GM12801 (cell line): Measurements from ENCODE around the gene APBB3.

ENCODE experiments used
- TF ChIP-seq, protein P1 (sequence below): IDR thresholded peaks from one replicate; pipeline ENCODE4 v1.5.1; 2011; ENCODE audit warnings: control low read depth; ENCODE audit not compliant: insufficient read length; ENCODE audit errors: extremely low read depth

APBB3 gene

DNA sequence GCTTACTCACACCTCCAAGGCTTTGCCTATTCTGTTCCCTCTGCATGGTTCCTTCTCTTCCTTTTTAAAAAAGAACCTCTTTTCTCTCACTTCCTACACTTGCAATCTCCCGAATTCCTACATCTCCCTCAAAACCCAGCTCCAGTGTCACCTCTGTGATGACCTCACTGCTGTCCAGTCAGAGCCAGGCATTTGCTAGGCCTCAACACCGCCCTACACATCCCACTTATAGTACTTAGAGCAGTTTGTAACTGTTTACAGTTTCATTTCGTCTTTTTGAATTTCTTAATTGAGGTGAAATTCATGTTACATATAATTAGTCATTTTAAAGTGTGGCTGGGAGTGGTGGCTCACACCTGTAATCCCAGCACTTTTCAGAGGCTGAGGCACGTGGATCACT lies 37.7 kb upstream of the APBB3 start:
- TF ChIP-seq, protein P1, sequence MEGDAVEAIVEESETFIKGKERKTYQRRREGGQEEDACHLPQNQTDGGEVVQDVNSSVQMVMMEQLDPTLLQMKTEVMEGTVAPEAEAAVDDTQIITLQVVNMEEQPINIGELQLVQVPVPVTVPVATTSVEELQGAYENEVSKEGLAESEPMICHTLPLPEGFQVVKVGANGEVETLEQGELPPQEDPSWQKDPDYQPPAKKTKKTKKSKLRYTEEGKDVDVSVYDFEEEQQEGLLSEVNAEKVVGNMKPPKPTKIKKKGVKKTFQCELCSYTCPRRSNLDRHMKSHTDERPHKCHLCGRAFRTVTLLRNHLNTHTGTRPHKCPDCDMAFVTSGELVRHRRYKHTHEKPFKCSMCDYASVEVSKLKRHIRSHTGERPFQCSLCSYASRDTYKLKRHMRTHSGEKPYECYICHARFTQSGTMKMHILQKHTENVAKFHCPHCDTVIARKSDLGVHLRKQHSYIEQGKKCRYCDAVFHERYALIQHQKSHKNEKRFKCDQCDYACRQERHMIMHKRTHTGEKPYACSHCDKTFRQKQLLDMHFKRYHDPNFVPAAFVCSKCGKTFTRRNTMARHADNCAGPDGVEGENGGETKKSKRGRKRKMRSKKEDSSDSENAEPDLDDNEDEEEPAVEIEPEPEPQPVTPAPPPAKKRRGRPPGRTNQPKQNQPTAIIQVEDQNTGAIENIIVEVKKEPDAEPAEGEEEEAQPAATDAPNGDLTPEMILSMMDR: no peak

DNA sequence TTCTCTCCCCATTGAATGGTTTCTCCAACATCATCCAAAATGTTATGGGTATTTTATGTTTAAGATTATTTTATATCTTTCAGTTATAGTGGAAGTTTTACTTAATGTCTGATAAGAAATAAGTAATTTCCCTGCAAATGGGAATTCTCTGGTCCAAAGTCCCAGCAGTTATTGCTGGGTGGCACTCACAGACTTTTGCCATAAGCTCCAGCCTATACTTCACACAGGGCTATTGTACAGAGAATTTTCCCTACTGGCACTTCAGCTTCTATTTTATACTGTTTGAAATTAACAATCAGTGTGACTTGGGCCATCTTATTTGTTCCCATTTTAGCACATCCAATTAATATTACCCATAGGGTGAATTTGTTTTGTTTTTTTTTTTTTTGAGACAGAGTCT lies 35.7 kb upstream of the APBB3 start:
- TF ChIP-seq, protein P1: no peak

DNA sequence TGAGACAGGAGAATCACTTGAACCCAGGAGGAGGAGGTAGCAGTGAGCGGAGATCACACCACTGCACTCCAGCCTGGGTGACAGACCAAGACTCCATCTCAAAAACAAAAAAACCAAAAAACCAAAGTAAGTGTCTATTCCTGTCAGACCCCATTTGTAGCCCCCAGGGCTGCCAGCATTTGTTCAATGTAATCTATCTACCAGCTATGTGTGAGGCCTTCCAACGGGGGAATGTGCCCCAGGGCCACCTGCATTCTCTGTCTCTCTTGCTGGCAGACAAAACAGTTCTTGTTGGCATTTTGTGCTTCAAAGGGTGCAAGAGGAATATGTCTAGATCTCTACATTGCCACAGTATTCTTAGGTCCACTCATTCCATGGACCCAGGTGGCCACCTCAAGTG lies 34.4 kb upstream of the APBB3 start:
- TF ChIP-seq, protein P1: no peak

DNA sequence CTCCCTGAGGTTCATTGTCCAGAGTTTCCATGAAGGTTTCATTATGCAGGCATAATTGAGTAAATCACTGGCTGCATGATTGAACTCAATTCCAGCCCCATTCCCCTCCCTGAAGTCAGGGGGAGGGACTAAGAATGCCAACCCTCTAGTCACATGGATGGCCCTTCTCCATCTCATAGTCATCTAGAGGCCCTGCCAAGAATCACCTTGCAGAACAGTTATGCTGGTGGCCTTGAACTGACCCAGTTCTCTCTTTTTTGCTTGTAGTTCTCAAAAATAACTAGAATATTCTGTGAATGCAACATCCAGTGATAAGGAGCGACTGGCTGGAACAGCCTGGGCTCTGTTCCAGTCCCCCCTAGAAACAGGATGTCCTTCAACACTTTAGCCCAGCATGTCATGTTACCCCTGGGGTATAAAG lies 31.9 kb upstream of the APBB3 start:
- TF ChIP-seq, protein P1: no peak

DNA sequence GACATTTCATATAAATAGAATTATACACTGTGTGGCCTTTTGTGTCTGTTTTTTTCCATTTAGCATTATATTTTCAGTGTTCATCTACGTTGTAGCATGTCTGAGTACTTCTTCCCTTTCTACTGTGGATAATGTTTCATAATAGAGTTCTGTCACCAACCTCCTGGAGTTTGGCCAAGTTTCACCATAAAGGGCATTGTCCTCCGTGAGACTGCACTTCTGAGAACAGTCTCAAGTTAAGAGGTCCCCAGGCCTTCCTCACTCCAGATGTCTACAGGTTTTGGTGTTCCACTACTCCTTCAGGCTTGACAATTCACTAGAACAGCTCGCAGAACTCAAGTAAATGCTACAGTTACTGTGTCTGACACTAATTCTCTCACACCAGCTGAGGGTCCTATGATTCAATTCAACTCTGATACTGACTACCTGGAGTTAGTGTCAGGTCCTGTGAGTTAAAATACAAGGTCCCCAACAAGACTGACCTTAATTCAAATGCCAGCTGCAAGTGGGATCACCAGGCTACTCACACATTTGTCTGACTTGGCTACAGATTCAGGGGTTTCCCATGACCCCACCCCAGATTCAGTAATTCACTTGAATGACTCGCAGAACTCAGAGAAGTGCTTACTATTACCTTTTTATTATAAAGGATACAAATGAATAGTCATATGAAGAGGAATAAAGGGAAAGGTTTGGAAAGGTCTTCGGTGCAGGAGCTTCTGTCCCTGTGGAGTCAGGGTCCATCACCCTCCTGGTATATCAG lies 31.3 kb upstream of the APBB3 start:
- TF ChIP-seq, protein P1: no peak

DNA sequence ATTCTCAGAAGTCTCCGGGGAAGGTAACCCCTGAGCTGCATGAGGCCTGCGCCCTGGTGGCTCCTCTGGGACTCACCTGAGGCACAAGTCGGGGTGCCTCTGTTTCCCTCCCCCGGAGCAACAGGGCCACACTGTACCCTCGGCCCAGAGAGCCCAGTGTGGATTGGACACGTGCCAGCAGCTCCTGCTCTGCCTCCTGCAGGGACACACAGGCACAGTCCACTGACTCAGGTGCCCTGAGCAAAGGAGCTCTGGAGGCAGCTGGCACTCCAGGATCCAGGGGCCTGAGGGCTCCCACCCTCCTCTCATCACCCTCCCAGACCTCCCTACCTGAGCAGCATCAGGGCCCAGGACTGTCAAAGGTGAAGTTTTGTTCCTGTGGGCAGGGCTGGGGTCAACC lies 29.8 kb upstream of the APBB3 start:
- TF ChIP-seq, protein P1: no peak

DNA sequence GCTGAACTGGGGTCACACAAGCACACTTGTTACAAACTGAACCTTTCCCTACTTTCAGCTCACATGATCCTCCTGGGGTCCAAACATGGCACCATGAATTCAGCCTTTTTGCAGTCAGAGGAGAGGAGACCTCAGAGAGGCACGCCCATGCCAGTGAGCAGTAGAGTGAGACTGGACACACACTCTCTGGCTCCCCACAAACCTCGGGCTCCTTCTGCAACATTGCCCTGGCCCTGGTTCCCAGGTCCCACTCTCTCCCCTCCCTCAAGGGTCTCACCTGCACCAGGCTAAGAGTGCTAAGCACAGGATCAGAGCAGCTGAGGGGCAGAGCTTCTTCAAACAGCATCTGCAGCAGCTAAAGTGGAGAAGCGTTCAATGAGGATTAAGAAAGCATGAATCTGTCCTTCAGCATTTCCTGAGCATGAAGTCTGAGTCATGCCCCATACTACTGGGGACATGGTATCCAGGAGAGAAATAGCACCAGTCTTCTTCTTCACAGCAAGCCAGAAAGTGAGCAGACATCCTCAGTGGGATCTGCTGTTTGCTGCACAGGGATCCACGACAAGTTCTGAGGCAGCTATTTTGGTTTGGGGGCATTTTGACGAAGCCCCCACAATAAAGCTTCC lies 27.5 kb upstream of the APBB3 start:
- TF ChIP-seq, protein P1: no peak
